K562 (cell line): Measurements from ENCODE around the gene OBSCN. TPM values are rescaled to one million over a fixed set of nuclear protein-coding genes. Genes with fewer than 3 reads are reported as not detected.

ENCODE experiments used
- ATAC-seq: fragments of 200-7000 bp; cut with Tn5 transposase; 3 replicates; pipeline ENCODE4 v1.9.1; 2020; ENCODE audit warnings: moderate library complexity
- BruUV-seq: library from RNA; stranded (reverse); fragments of 400-500 nt; replicated peaks from 2 replicates; lab custom pipeline; 2021; lab: Mats Ljungman, UMichigan
- CTCF ChIA-PET: fragments of 300-600 bp; formaldehyde crosslinking; extraction: SDS; loops from one replicate; lab custom pipeline; 2021; ENCODE audit warnings: low intra/inter-chr PET ratio; lab: Yijun Ruan, JAX
- POLR2A ChIA-PET: fragments of 300-600, 350-650 bp; sonication (Branson Sonifier 250); formaldehyde crosslinking; extraction: SDS; loops from one replicate; lab custom pipeline; 2021; ENCODE audit warnings: antibody characterized with exemption, inconsistent platforms; lab: Yijun Ruan, JAX
- DNase-seq, 4 experiments: peaks; one replicate each; pipeline versions ENCODE4 v3.0.0 to v3.0.0-alpha.2; 2011 to 2018; ENCODE audit warnings: low spot score in 3 of 4, mixed read lengths in 3 of 4; ENCODE audit errors: extremely low read depth in 1 of 4
- FAIRE-seq: peaks from 2 replicates; lab custom pipeline; 2011; peaks lifted over from hg19 to GRCh38; lab: Jason Lieb, UNC
- H2AFZ ChIP-seq: 2 replicates; pipeline ENCODE4 v1.6.0; 2011; ENCODE audit warnings: low read depth, low read length, control low read depth, inconsistent platforms
- H3K27ac ChIP-seq: fragments of 200-600 bp; 3 replicates; pipeline ENCODE4 v1.8.0; 2011; ENCODE audit warnings: low read depth, mild to moderate bottlenecking, control low read depth, inconsistent platforms, low read length, moderate library complexity, mixed read lengths; ENCODE audit errors: extremely low read depth
- H3K27me3 ChIP-seq, 2 experiments: fragments of 300-600 bp in 1 of 2; 2 replicates in 1 of 2; 3 replicates in 1 of 2; pipeline versions ENCODE4 v1.6.0 to v1.8.0; 2011; ENCODE audit warnings: inconsistent platforms in 2 of 2, low read length in 2 of 2, mild to moderate bottlenecking in 1 of 2, mixed read lengths in 1 of 2, moderate library complexity in 1 of 2; ENCODE audit not compliant: control insufficient read depth in 2 of 2, insufficient read depth in 2 of 2
- H3K36me3 ChIP-seq: fragments of 300-600 bp; 3 replicates; pipeline ENCODE4 v1.8.0; 2011; ENCODE audit warnings: mild to moderate bottlenecking, low read length, inconsistent platforms; ENCODE audit not compliant: control insufficient read depth, insufficient read depth
- H3K4me1 ChIP-seq, 2 experiments: fragments of 200-600 bp in 1 of 2; replicated peaks in 1 of 2; 2 replicates in 1 of 2; 3 replicates in 1 of 2; pipeline versions ENCODE4 v1.5.1 to v1.8.0; 2011; ENCODE audit warnings: inconsistent platforms in 2 of 2, low read length in 2 of 2, mild to moderate bottlenecking in 1 of 2, mixed read lengths in 1 of 2, moderate library complexity in 1 of 2; ENCODE audit not compliant: control insufficient read depth in 2 of 2, insufficient read depth in 2 of 2
- H3K4me2 ChIP-seq: 2 replicates; pipeline ENCODE4 v1.6.1; 2011; ENCODE audit warnings: low read length, control low read depth, inconsistent platforms, mixed read lengths; ENCODE audit not compliant: insufficient read depth
- H3K4me3 ChIP-seq: fragments of 200-600 bp; sonication (generic), shearing (Covaris generic); 2 replicates; pipeline ENCODE4 v1.5.1; 2016; ENCODE audit warnings: control low read depth, inconsistent platforms
- H3K79me2 ChIP-seq: fragments of 200-600 bp; 3 replicates; pipeline ENCODE4 v1.8.0; 2011; ENCODE audit warnings: low read length, inconsistent platforms; ENCODE audit not compliant: control insufficient read depth, insufficient read depth
- H3K9ac ChIP-seq, 2 experiments: 2 replicates each; pipeline versions ENCODE4 v1.6.0 to v1.6.1; 2011; ENCODE audit warnings: low read depth in 2 of 2, low read length in 2 of 2, control low read depth in 1 of 2, inconsistent platforms in 1 of 2, mild to moderate bottlenecking in 1 of 2, mixed read lengths in 1 of 2; ENCODE audit not compliant: insufficient read depth in 1 of 2
- H3K9me1 ChIP-seq: one replicate; pipeline ENCODE4 v1.6.0; 2011; ENCODE audit warnings: inconsistent platforms, mild to moderate bottlenecking, low read length, moderate library complexity; ENCODE audit not compliant: control insufficient read depth, insufficient read depth
- H3K9me3 ChIP-seq: replicated peaks from 2 replicates; pipeline ENCODE4 v1.5.1; 2011; ENCODE audit warnings: low read depth, low read length, inconsistent platforms; ENCODE audit not compliant: control insufficient read depth, insufficient read depth
- H4K20me1 ChIP-seq: replicated peaks from 2 replicates; pipeline ENCODE4 v1.6.1; 2011; ENCODE audit warnings: low read length, inconsistent platforms, mixed read lengths; ENCODE audit not compliant: control insufficient read depth, insufficient read depth
- ATF3 ChIP-seq, 2 experiments: fragments of 450-650 bp in 1 of 2; sonication (generic) in 1 of 2; formaldehyde crosslinking in 1 of 2; IDR thresholded peaks in 1 of 2; conservative IDR thresholded peaks in 1 of 2; 2 replicates each; pipeline versions ENCODE4 v1.6.1 to v1.8.1; 2016 to 2023; ENCODE audit warnings: mild to moderate bottlenecking in 2 of 2, moderate library complexity in 2 of 2, inconsistent platforms in 1 of 2, missing genetic modification reagents in 1 of 2
- POLR2A ChIP-seq: fragments of 450-650 bp; conservative IDR thresholded peaks from 2 replicates; pipeline ENCODE4 v1.6.1; 2016
- RCOR1 ChIP-seq, 2 experiments: IDR thresholded peaks; 2 replicates each; pipeline ENCODE4 v1.6.1; 2012; ENCODE audit warnings: low read depth in 2 of 2, low read length in 2 of 2, borderline replicate concordance in 1 of 2, improper control_type of control experiment in 1 of 2
- SMC3 ChIP-seq: conservative IDR thresholded peaks from 2 replicates; pipeline ENCODE4 v1.6.1; 2011; ENCODE audit warnings: low read depth, low read length, improper control_type of control experiment; ENCODE audit not compliant: insufficient read depth
- VEZF1 ChIP-seq: fragments of 200-800 bp; sonication (Bioruptor generic); IDR thresholded peaks from 2 replicates; pipeline ENCODE4 v1.6.1; 2017; ENCODE audit warnings: missing genetic modification characterization, missing compliant biosample characterization
- ZBTB11 ChIP-seq, 3 experiments: fragments of 200-800 bp in 1 of 3; fragments of 250-450 bp in 1 of 3; fragments of 450-650 bp in 1 of 3; sonication (Bioruptor Pico) in 1 of 3; sonication (Bioruptor generic) in 1 of 3; formaldehyde crosslinking in 1 of 3; IDR thresholded peaks; 2 replicates each; pipeline versions ENCODE4 v1.6.1 to v1.8.0; 2016 to 2022; ENCODE audit warnings: mild to moderate bottlenecking in 2 of 3, missing genetic modification characterization in 2 of 3, missing compliant biosample characterization in 1 of 3, moderate library complexity in 1 of 3
- ZNF277 ChIP-seq: fragments of 250-450 bp; sonication (Bioruptor Pico); IDR thresholded peaks from 2 replicates; pipeline ENCODE4 v1.8.0; 2022; ENCODE audit warnings: inconsistent platforms, mild to moderate bottlenecking, moderate library complexity, borderline replicate concordance
- ZNF644 ChIP-seq: fragments of 200-800 bp; sonication (Bioruptor generic); IDR thresholded peaks from 2 replicates; pipeline ENCODE4 v1.6.1; 2016; ENCODE audit warnings: low read depth, missing genetic modification characterization, missing compliant biosample characterization
- ZNF785 ChIP-seq: fragments of 250-450 bp; sonication (Bioruptor Pico); IDR thresholded peaks from 2 replicates; pipeline ENCODE4 v1.4.0; 2020; ENCODE audit warnings: mild to moderate bottlenecking
- ZSCAN32 ChIP-seq: fragments of 450-650 bp; formaldehyde crosslinking; IDR thresholded peaks from 2 replicates; pipeline ENCODE4 v1.4.0; 2020; ENCODE audit warnings: mild to moderate bottlenecking, moderate library complexity
- WGBS: fragments of 100-300 bp; shearing (Covaris generic); methylation state at CpG from one replicate; pipeline ENCODE4 v1.1.6; 2016; ENCODE audit warnings: low coverage, mixed read lengths; ENCODE audit not compliant: insufficient coverage; ENCODE audit errors: missing lambda C conversion rate; 5-methylcytosine and 5-hydroxymethylcytosine counted together
- in situ Hi-C: fragments of 300-500 bp; cut with MboI; formaldehyde crosslinking; loops from 4 replicates; pipeline ENCODE4 v1.15.0; 2018; ENCODE audit warnings: inconsistent platforms, mixed read lengths
- intact Hi-C: fragments of 100-400 bp; cut with micrococcal nuclease; formaldehyde crosslinking; loops from 2 replicates; pipeline ENCODE4 v1.14.2; 2022
- polyA plus RNA-seq, 8 experiments: library from polyadenylated mRNA; depleted of rRNA in 4 of 8; stranded (reverse) in 5 of 8; unstranded in 3 of 8; fragments of >200 nt; fragmentation: Nextera tagmentation in 2 of 8; fragmentation: Illumina TruSeq in 1 of 8; extraction: Ambion mirVana in 2 of 8; extraction: Trizol in 1 of 8; gene quantifications; 2 replicates each; pipeline versions ENCODE4 v1.2.1 to v1.2.3, GENCODE V29; 2011 to 2014; ENCODE audit warnings: inconsistent platforms in 1 of 8, missing spikeins in 1 of 8
- total RNA-seq, 7 experiments: library from RNA; depleted of rRNA in 6 of 7; stranded (reverse); fragments of >200 nt in 6 of 7; fragmentation: Illumina TruSeq in 2 of 7; extraction: Trizol in 2 of 7; gene quantifications; 2 replicates each; pipeline versions ENCODE4 v1.2.1 to v1.2.3, GENCODE V29; 2011 to 2021; ENCODE audit warnings: low replicate concordance in 1 of 7

Gene OBSCN
- total and polyA plus RNA-seq, 9 of the 15 experiments (the other 6 are each of a cell fraction or from before 2014, with no cell fraction given), result 0.18 to 19.7 (median 3.6) TPM

GRCh38 chr1:228289996-228290881 is 82.4 kb downstream of the OBSCN start:
- intact Hi-C loops (no loop called here), in situ Hi-C loops (no loop called here)
- Histone ChIP-seq H3K9me1 (peaks cover 4% of the 10 kb centered on the region), H3K27me3 (peaks cover 27 to 66% of the 10 kb centered on the region in 2 experiments; a peak in 4 of 5 replicates), H3K4me1 (peaks cover 11 to 38% of the 10 kb centered on the region in 2 experiments; a peak in 4 of 5 replicates), H3K9ac (peak overlapping the region in 1 of 2 experiments; percentile 53; a peak in 2 of 4 replicates), H3K9me3 (no peaks in the 10 kb centered on the region), H4K20me1 (no peaks in the 10 kb centered on the region), H3K36me3 (no peaks in the 10 kb centered on the region), H2AFZ (peak overlapping the region; percentile 60), H3K27ac (no peak overlapping the region), H3K4me3 (no peak overlapping the region), H3K79me2 (no peaks in the 10 kb centered on the region), H3K4me2 (peak overlapping the region; percentile 23)
- BruUV-seq, result no TSS peak
- 18% methylated on average over 22 of the region's 22 CpGs for WGBS
- ATAC-seq, result peak; percentile 70
- FAIRE-seq, result peak; percentile 75
- ChIA-PET CTCF (no interaction called here), POLR2A (interaction anchor here (0.6 to 1.0 kb wide), 6 partner anchors 10 to 203 kb away, joined by 3 to 4 read pairs (median 3); no protein-coding TSS in a partner anchor)
- peak; percentile 84 to 86 (median 86) for DNase-seq
- TF ChIP-seq ZNF644, result no peak
- peak; percentile 73 for TF ChIP-seq ATF3 (IDR thresholded peaks at IDR 0.05)
- no peak for TF ChIP-seq ATF3 (CRISPR knock-in tag; conservative IDR thresholded peaks at IDR 0.05)
- no peak for TF ChIP-seq ZNF277 (CRISPR knock-in tag)
- TF ChIP-seq RCOR1 (IDR thresholded peaks at IDR 0.05; ENCODE audit: borderline replicate concordance in 1 of 2, low read depth in 2 of 2, low read length in 2 of 2), result peak in 1 of 2 experiments; percentile 26; a peak in 1 of 4 replicates
- TF ChIP-seq ZNF785 (CRISPR knock-in tag), result no peak
- TF ChIP-seq POLR2A, result no peak
- 0 out of 6 replicates have a peak, but pooled peaks of 1 of the 3 experiments have one; percentile 38 for TF ChIP-seq ZBTB11 (CRISPR knock-in tag; IDR thresholded peaks at IDR 0.05)
- TF ChIP-seq SMC3, result 0 out of 2 replicates have a peak, but pooled peaks have one; percentile 22
- TF ChIP-seq VEZF1 (CRISPR knock-in tag), result 0 out of 2 replicates have a peak, but pooled peaks have one; percentile 18
- TF ChIP-seq ZSCAN32 (CRISPR knock-in tag), result no peak
